ENCODE data around the gene TAS2R3. TPM values are rescaled to one million over a fixed set of nuclear protein-coding genes. Genes with fewer than 3 reads are reported as not detected.
"Not testable (repeated sequence)": the region's sequence is repeated elsewhere in the genome, so short reads cannot be mapped to it uniquely, and the experiment has no call there.

TAS2R3 gene
- polyA plus RNA-seq, 1 experiment, result not detected

- CTCF ChIA-PET, result interaction anchor here (3.4 kb wide), 1 partner anchor 10 kb away, joined by 17 read pairs; the partner anchor contains the start of gene SSBP1
- Histone ChIP-seq H3K27me3 (ENCODE audit: control insufficient read depth, insufficient read depth, low read length) (no peaks in the 10 kb centered on the region), H3K4me3 (ENCODE audit: low read depth, low read length) (no peak overlapping the region), H3K36me3 (ENCODE audit: control insufficient read depth, insufficient read depth, low read length) (peaks cover 21% of the 10 kb centered on the region)
- no peak for TF ChIP-seq CTCF (IDR thresholded peaks at IDR 0.05; ENCODE audit: insufficient read depth, low read depth, low read length)
- POLR2A ChIA-PET, result no interaction called here
- no peak for DNase-seq (ENCODE audit: low read depth)
These were observed 15.5 kb upstream of the TAS2R3 start for GRCh38 chr7:141748396-141748795.

GRCh38 chr7:141751904-141752303 is 12.0 kb upstream of the TAS2R3 start:
- H3K36me3 ChIP-seq (ENCODE audit: control insufficient read depth, insufficient read depth, low read length), result peaks cover 16% of the 10 kb centered on the region
- not testable (repeated sequence) for H3K4me3 ChIP-seq (ENCODE audit: low read depth, low read length); DNase-seq (ENCODE audit: low read depth)

GRCh38 chr7:141752634-141753033 is 11.3 kb upstream of the TAS2R3 start:
- peak; percentile 24; the same call in 1 of the 2 replicates for TF ChIP-seq CTCF (IDR thresholded peaks at IDR 0.05; ENCODE audit: insufficient read depth, low read depth, low read length)
- H3K4me3 ChIP-seq (ENCODE audit: low read depth, low read length), result no peak overlapping the region
- no peaks in the 10 kb centered on the region for H3K27me3 ChIP-seq (ENCODE audit: control insufficient read depth, insufficient read depth, low read length)
- CTCF ChIA-PET, result no interaction called here
- no peak for DNase-seq (ENCODE audit: low read depth)
- POLR2A ChIA-PET, result no interaction called here
- H3K36me3 ChIP-seq (ENCODE audit: control insufficient read depth, insufficient read depth, low read length), result peaks cover 15% of the 10 kb centered on the region

More at GRCh38 chr7:141751904-141752303, 12.0 kb upstream of the TAS2R3 start:
- H3K27me3 ChIP-seq (ENCODE audit: control insufficient read depth, insufficient read depth, low read length); POLR2A ChIA-PET; CTCF ChIA-PET: not testable (repeated sequence)

GRCh38 chr7:141754939-141755338 is 9.0 kb upstream of the TAS2R3 start:
- ChIA-PET CTCF (interaction anchor here (1.8 kb wide), 1 partner anchor 31 kb away, joined by 6 read pairs; no protein-coding TSS in a partner anchor), POLR2A (no interaction called here)
- peak; percentile 45 for TF ChIP-seq CTCF (IDR thresholded peaks at IDR 0.05; ENCODE audit: insufficient read depth, low read depth, low read length)
- Histone ChIP-seq H3K36me3 (ENCODE audit: control insufficient read depth, insufficient read depth, low read length) (peaks cover 12% of the 10 kb centered on the region), H3K4me3 (ENCODE audit: low read depth, low read length) (no peak overlapping the region), H3K27me3 (ENCODE audit: control insufficient read depth, insufficient read depth, low read length) (no peaks in the 10 kb centered on the region)
- DNase-seq (ENCODE audit: low read depth), result no peak

- POLR2A ChIA-PET; H3K36me3 ChIP-seq (ENCODE audit: control insufficient read depth, insufficient read depth, low read length); H3K27me3 ChIP-seq (ENCODE audit: control insufficient read depth, insufficient read depth, low read length); DNase-seq (ENCODE audit: low read depth); CTCF ChIA-PET; H3K4me3 ChIP-seq (ENCODE audit: low read depth, low read length): not testable (repeated sequence)
These were observed 6.2 kb downstream of the TAS2R3 start for GRCh38 chr7:141770083-141770583.

- no peaks in the 10 kb centered on the region for H3K27me3 ChIP-seq (ENCODE audit: control insufficient read depth, insufficient read depth, low read length)
- CTCF ChIA-PET, result interaction anchor here (1.2 to 2.8 kb wide), 2 partner anchors 10 to 38 kb away, joined by 4 to 15 read pairs; partner anchors contain the start of gene SSBP1
- no peak for TF ChIP-seq CTCF (IDR thresholded peaks at IDR 0.05; ENCODE audit: insufficient read depth, low read depth, low read length)
These were observed 12.5 kb downstream of the TAS2R3 start, which contains the start of gene TAS2R4 for GRCh38 chr7:141776374-141776773. Gene TAS2R4, plus strand, starts transcription at chr7:141776674. Its CDS starts 1,815 bp downstream, at chr7:141778489.

More at GRCh38 chr7:141776374-141776773, 12.5 kb downstream of the TAS2R3 start, which contains the start of gene TAS2R4:
- H3K4me3 ChIP-seq (ENCODE audit: low read depth, low read length), result no peak within 1 kb of the TSS
- no peaks in the 10 kb centered on the region for H3K36me3 ChIP-seq (ENCODE audit: control insufficient read depth, insufficient read depth, low read length)
- POLR2A ChIA-PET, result no interaction called here
- DNase-seq (ENCODE audit: low read depth), result no peak

All from BJ (cell line).